ENCODE results near the gene PHRF1.

Gene PHRF1

DNA sequence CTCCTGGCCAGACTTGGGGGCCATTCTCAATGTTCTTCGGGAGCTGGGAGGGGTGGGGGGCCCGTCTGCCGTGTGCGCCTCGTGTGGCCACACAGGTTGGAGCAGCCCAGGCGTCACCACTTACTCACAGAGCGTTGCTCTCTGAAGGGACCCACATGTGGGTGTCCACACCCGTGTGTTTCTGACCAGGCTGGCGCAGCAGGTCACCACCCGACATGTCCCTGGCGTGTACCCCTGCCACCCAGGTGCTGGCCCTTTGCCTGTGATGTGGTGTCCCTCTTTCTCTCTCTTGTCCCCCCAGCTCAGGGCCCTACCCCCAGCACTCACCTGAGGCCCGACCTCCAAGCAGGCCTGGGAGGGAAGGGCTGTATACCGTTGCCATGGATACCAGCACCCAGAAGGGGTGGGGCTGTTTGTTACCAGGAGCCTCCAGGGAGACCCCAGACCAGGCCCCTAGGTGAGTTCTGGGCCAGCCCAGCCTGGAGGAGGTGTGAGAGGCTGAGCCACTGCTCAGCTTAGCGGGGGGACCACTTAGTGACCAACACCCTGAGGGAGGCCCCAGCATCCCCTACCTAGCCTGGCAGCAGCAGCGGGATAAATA is 17.1 kb upstream of the PHRF1 start:
- DNase-seq, result peak; percentile 28

DNA sequence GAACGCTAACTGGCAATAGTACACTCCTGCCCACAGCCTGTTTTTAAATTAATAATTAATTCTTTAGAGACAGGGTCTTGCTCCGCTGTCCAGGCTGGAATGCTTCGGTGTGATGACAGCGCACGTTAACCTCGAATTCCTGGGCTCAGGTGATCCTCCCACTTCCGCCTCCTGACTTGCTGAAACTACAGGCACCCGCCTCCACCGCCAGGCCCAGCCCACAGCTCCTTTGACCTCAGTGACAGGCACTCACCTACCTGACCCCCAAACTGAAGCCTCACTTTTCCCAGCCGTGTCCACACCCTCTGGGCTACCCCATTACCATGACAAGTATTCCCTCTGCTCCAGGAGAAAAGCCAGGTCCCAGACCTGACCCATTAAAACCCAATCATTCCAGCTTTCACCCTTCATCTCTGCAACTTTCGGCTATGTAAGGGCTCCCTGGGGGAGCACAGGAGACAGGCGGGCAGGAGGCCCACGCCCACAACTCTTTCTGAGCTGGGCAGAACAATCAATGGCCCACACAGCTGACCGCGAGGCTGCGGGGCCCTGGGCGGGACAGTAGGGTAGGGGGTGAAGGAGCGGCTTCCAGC is 16.5 kb upstream of the PHRF1 start:
- no peak for DNase-seq

DNA sequence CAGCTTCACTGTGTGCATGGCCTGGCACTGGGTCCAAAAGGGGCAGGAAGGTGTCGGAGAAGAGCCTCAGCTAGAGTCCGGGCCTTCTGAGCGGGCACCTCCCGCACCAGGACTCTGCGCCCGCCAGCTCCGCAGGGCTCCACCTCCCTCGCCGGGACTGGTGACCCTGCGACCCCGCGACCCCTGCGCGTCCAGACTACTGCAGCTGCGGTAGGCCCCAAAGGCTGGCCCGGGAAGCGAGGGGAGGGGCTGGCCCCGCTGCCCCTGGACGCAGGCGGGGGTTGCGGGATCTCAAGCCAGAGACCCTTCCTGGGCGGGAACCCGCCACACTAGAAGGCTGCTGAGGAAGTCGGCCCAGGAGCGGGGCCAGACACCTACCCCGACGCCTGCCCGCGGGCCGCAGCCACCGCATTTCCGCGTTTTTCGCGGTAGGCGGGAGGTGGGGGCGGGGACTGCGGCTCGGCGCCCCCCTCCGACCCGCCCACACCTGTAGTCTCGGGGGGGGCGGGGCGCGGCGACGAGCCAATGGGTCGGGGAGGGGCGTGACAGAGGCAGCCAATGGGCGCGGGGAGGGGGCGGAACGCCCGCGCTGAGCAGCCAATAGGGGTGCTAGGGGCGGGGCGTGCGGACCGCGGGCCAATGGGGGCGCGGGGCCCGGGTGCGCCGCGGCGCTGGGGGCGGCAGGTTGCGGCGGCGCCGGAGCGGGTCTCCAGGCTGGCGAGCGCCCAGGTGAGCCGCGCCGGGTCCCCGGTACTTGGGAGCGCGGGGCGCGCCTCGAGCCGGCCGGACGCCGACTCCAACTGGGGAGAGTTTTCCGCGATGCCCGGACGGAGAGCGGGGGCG is 15.7 kb upstream of the PHRF1 start, which contains the start of the genes LMNTD2 and RASSF7:
Gene LMNTD2 (minus strand): TSS at position 434 of the 843 bp plus-strand sequence. CDS start 22 bp downstream, at position 412.
Gene RASSF7 (plus strand): TSS at position 666 of the 843 bp plus-strand sequence. CDS start 799 bp downstream, outside the sequence.
- DNase-seq, result peak; percentile 95

DNA sequence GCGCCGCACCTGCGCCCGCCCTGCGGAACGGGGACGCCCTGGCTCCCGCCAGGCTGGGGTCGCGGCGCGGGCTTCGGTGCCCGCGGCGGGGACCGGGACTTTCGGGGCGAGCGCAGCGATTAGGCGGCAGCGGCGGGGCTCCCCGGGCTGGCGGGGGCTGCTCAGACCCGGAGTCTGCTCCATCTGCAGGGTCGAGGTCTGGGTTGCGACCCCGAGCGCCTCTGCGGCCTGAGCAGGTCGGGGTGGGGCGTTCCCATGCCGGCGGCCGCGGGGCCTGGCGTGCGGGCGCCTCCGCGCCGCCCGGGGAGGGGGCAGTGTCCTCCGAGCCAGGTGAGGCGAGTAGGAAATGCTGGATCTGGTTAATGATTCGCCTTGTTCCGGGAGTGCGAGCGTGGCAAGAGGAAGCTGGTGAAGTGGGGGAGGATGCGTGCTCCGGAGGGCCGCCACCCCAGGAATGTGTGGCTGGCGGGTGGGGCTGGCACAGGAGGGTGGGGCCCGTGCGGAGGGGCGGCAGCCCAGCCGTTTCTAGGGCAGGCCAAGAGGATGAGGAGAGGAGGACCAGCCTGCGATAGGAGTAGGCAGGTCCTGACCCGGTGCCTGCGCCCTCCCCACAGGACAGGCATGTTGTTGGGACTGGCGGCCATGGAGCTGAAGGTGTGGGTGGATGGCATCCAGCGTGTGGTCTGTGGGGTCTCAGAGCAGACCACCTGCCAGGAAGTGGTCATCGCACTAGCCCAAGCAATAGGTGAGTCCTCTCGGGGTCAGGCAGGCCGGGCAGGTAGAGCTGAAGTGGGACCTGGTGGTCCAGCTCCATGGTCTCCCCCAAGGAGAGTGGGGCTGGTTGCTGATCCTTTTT is 14.9 kb upstream of the PHRF1 start:
- DNase-seq, result peak; percentile 23

DNA sequence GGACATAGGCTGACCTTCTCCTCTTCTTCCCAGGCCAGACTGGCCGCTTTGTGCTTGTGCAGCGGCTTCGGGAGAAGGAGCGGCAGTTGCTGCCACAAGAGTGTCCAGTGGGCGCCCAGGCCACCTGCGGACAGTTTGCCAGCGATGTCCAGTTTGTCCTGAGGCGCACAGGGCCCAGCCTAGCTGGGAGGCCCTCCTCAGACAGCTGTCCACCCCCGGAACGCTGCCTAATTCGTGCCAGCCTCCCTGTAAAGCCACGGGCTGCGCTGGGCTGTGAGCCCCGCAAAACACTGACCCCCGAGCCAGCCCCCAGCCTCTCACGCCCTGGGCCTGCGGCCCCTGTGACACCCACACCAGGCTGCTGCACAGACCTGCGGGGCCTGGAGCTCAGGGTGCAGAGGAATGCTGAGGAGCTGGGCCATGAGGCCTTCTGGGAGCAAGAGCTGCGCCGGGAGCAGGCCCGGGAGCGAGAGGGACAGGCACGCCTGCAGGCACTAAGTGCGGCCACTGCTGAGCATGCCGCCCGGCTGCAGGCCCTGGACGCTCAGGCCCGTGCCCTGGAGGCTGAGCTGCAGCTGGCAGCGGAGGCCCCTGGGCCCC is 14.1 kb upstream of the PHRF1 start:
- no peak for DNase-seq

DNA sequence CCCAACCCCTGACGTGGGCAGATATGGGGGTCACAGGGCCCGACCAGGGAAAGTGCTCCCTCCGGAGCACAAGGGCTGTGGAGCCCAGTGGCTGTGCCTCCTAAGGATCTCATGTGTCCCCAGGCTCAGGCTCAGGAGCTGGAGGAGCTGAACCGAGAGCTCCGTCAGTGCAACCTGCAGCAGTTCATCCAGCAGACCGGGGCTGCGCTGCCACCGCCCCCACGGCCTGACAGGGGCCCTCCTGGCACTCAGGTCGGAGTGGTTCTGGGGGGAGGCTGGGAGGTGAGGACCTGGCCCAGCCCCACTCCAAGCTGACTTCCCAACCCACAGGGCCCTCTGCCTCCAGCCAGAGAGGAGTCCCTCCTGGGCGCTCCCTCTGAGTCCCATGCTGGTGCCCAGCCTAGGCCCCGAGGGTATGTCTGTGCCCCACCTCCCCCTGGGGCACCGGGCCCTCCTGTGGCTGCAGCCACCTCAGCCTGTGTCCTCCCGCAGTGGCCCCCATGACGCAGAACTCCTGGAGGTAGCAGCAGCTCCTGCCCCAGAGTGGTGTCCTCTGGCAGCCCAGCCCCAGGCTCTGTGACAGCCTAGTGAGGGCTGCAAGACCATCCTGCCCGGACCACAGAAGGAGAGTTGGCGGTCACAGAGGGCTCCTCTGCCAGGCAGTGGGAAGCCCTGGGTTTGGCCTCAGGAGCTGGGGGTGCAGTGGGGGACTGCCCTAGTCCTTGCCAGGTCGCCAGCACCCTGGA is 13.0 kb upstream of the PHRF1 start:
- DNase-seq, result no peak

DNA sequence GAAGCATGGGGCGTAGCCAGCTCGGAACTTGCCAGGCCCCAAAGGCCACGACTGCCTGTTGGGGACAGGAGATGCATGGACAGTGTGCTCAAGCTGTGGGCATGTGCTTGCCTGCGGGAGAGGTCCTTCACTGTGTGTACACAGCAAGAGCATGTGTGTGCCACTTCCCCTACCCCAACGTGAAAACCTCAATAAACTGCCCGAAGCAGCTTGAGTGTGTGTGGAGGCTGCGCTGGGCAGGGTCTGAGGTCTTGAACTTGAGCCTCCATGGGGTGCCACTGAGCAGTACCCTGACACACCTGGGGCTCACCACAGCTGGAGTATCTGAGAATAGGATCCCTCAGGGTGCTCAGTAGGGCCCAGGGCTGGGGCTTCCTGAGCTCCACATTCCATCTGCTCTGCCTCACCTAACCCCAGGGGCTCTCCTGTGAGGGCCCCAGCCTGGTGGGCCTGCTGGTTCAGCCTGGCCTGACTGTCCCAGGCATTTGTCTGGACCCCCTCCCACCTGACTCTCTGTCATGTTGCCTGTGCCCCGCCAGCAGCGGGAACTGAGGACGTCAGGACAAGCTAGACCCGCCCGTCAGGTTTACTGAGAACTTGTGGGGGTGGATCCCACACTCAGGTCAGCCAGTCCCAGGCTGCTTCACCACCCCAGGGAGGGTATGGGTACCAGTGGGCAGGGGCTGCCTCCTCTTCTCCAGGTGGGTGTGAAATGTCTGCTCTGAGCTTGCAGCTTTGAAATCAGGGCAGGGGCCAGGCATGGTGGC is 12.3 kb upstream of the PHRF1 start:
- DNase-seq, result no peak

DNA sequence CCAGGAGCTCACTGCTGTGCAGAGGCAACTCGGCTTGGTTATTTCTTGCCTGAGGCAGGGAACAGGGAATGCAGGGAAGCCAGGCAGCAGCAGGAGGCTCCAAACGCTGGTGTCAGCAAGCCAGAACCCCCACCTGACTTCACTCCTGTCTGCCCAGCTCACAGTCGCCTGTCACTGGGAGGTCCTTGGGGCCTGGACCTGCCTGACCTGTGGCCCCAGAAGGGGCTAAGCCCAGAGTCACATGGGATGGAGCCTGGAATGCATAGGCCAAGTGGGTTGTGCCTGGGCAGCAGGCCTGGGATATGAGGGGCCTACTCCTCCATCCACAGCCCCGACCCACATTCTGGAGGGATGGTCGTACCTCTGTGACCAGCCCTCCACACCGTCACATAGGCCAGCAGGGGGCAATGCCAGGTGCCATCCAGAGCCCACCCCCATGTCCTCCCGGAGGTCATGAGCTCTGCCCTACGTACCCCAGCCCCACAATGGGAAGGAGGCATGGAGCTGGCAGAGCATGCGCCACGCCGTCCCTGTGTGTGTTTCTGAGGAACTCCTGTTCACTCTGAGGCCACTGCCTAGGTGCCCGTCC is 10.3 kb upstream of the PHRF1 start:
- DNase-seq, result no peak

DNA sequence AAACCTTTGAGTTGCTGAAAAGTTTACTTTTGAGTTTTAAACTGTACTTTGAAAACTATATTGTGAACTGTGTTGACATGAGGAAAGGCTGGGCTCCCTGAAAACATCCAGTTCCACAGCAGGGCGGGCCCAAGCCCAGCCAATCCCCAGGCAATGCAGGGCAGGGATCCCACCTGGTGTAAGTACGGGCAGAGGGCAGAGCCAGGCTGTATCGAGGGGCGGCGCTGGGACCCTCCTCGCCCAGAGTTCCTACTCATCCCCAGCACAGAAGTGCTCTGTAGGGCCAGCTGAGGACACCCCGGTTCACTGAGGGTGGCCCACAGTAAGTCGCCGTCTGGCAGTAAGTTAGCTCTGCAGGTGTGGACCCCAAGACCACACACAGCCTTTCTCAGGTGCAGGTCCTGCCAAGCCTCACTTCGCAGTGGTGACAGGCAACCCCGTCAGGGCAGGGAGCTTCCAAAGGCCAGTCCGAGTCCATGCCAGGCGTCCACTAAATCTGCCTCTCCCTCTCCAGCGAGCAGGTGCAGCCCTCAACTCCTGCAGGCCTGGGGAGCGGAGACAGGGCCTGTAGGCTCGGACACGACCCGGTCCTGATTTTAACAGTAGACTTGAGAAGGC is 9.2 kb upstream of the PHRF1 start:
- no peak for DNase-seq

DNA sequence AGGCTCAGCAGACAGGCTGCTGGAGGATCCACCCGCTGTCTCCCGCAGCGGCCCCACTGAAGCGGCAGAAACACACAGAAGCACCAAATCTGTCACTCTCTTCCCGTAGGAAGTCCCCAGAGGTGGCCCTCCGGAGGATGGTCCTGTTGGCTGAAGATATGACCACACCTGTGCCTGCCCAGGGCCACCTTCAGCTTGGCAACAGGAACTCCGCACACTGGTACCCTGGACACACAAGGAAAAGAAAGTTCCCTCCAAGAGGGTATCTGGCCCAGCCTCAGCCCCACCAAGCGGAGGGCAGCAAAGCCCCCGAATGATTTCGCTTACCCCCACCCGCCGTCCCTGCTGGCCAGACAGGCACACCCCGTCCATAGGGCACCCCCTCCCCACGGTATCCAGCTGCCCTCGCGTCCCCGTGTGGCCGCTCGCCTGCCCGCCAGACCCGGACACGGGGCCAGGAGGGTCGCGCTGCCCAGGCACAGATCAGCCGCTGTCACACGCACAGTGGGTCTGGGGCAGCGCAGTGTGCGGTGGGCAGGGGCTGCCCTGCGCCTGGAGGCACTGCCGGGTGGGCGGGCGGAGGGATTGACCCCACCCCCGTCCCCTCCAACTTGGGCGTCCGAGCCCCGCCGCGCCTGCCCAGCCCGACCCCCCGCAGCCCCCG is 8.5 kb upstream of the PHRF1 start:
- DNase-seq, result peak; percentile 21

DNA sequence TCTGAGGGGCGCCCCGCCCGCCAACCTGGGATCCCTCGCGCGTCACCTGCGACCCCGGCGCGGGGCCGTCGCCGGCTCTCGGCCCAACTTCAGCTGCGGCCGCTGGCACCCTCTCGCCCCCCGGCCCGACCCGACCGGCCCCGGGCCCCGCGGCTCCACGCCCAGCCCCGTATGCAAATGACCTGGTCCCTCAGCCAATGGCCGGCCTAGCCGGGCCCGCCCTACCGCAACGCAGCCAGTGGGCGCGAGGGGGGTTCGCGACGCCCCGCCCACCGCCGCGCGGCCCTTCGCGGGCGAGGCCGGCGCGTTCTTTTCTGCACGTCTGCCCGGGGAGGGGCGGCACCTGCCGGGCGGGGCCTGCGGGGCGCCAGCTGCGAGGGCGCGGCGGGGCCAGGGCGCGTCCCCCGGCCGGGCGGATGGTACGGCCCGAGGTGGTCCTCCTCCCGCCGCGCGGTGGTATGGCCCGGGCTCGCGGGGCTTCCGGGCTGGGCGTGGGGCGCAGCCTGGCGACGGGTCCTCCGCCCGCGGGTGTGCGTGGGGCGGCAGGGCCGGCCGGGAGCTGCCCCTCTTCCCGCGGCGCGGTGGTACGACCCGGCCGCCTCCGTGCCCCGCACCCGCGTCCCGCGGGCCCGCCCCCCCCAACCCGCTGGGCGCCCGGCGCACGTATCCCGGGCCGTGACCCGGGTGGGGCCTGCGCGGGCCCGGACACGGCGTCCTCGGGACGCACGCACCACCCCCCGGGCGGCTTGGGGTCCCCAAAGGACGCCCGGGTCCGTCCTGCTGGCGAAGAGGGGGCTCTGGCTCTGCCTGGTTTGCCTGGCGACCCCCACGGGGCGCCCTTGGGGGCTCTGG is 7.7 kb upstream of the PHRF1 start:
- peak; percentile 95 for DNase-seq

DNA sequence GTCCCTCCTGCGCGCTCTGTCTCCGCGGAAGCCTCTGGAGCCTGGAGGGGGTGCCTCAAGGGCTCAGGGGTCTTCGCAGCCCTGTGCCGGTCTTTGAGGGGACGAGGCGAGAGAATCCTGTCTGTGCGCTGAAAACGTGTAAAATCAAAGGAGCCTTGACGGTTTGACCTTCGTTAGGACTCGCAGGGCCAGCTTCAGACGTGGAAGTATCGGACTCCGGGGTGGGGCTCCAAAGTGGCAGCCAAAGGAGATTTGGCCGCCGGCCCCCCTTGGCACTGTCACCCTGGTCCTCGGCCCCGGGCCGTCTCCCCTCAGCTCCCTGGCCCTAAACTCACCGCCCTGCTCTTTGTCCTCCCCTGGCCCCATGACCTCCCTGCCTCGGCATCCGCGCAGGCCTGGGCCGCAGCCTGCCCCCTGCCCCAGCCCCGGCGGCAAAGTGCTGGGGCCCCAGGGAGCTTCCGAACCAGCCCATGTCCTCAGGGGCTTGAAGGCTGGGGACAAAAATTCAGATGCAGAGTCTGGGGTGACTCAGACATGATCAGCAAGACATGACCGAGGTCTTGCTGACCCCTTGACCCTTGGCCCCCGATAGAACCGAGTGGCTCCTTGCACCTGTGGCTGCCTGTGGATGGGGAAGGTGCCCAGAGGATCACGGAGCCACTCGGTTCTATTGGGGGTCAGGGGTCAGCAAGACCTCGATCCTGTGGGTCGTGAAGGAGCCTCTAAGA is 6.9 kb upstream of the PHRF1 start:
- DNase-seq, result peak; percentile 4

DNA sequence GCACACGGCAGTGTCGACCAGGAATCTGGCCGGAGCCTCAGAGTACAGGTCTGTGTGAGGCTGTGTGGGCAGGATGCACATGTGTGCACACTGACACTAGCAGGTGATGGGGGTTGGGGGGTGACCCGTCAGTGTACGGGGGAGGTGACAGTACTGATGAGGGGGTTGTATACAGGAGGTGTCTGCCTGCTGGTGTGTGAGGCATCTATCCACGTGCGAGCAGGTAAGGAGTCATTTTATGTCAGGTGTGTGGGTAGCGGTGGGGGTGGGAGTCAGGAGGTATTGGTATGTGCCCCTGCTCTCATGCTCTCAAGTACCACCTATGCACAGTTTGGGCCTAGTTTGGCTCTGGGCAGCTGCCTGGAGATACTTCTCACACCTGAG is 4.5 kb upstream of the PHRF1 start:
- no peak for DNase-seq

DNA sequence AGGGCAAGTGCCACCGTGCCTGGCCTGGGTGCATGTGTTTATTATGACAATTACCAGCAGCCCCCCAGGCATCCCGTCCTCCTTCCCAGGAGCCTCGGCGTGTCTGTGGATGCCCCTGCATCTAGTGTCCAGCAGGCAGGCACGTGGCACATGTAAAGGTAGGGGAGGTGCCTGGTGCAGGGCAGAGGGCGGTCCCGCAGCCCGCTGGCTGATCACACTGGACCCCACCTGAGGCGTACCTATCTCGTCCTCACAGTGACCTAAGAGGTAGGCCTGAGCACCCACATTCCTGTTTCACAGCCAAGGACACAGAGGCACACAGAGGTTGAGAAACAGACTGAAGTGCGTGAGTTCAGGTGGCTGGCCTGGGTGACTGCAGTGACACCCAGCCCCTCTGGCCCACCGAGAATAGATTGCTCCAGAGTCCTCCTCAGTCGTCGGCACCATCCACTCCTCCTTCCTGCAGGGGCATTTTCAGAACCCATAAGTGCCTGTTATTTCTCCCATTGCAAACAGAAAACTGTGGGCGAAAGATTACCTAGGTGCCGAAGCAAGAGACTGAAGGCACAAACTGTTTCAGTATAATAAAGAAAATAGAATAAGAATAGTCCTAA is 3.0 kb upstream of the PHRF1 start:
- DNase-seq, result no peak

DNA sequence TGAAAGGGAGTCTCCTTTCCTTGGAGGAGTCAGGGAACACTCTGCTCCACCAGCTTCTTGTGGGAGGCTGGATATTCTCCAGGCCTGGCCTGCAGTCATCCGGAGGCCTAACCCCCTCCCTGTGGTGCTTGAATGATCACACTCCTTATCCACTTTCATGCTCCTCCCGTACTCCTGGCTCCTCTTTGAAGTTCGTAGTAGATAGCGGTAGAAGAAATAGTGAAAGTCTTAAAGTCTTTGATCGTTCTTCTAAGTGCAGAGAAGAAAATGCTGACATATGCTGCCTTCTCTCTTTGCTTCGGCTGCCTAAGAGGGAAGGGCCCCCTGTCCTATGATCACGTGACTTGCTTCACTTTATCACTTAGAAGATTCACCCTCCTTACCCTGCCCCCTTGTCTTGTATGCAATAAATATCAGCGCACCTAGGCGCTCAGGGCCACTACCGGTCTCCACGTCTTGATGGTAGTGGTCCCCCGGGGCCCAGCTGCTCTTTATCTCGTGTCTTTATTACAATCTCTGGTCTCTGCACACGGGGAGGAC is 2.2 kb upstream of the PHRF1 start:
- DNase-seq, result peak; percentile 54

DNA sequence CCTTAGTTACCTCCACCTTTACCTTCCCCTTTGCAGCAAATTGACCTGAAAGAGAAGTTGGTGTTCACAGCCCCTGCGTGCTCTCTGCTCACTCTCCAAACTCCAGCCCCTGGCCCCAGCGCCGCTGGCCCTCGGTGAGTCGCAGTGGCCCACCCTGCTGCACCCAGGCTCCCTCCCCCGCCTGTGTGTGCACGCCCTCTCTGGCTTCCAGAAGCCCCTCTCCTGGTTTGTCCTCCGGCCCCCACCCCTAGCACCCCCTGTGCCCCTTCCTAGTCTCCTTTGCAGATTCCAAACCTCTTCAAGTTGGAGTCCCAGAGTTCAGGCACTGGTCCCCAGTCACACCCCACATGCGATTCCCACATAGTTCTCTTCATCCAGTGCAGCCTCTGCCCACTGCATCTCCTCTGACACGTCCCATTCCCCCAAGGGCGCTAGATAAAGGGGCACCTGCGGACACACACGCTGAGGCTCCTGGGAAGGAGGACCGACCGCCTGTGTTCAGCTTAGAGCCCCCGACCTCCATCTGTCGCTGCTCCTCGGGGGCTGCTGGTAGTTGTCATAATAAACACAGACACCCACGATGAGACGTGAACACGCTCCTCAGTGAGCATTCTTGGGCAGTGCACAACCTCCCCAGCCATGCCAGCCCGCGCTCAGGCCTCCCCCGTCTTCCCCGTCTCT is 1.5 kb upstream of the PHRF1 start:
- peak; percentile 7 for DNase-seq

Data from CD4-positive, alpha-beta T cell treated with Interleukin-17A for 1 hour (primary cell).